GM18520 (cell line): ENCODE measurements around the gene GRK6.

ENCODE experiments used
- ATAC-seq: cut with Tn5 transposase; IDR thresholded peaks from one replicate; pipeline ENCODE4 v1.9.1; 2021; ENCODE audit not compliant: unreplicated experiment

Gene GRK6

DNA sequence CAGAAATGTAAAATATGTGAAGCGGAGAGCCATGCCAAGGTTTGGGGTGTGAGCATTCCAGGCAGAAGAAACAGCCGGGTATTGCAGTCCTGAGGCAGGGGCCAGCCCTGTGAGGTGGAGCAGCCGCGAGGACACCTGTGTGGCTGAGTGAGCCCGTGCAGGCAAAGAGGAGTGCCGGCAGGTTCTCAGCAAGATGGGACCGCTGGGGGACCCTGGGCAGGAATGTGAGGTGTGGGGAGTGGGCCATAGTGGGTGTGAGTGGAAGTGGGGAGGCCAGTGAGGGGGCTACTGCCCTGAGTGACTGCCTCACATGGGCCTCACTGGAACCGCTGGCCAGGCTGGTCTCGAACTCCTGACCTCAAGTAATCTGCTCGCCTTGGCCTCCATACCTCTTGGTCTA lies 12.0 kb downstream of the GRK6 start:
- no peak for ATAC-seq

- ATAC-seq: no peak
Measured at GRCh38 chr5:177439518-177440053, 13.1 kb downstream of the GRK6 start.

DNA sequence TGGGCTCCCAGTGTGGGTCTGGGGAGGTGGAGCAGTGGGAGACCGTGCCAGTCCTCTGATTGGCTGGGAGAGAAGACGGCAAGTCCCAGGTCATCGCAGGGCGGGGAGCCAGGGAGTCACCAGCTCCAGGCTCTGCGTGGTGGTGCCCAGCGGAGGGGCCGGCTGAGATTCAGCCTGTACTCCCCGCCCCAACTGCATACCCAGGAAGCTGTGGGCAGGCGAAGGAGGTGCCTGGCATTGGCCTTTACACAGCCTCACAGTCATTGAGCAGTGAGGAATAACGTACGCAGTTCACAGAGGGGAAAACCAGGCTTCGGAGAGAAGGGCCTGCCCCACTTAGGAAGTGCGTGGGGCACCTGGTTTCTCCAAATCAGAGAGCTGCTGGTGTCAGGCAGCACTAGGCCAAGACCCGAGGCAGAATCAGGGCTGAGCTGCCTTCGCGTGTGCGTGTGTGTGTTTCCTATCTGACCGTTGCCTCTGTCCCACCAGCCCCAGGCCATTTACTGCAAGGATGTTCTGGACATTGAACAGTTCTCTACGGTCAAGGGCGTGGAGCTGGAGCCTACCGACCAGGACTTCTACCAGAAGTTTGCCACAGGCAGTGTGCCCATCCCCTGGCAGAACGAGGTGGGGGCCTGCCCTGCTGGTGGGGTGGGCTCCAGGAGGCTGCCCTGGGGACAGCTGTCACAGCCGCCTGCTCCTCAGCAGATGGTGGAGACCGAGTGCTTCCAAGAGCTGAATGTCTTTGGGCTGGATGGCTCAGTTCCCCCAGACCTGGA lies 13.9 kb downstream of the GRK6 start:
- no peak for ATAC-seq

DNA sequence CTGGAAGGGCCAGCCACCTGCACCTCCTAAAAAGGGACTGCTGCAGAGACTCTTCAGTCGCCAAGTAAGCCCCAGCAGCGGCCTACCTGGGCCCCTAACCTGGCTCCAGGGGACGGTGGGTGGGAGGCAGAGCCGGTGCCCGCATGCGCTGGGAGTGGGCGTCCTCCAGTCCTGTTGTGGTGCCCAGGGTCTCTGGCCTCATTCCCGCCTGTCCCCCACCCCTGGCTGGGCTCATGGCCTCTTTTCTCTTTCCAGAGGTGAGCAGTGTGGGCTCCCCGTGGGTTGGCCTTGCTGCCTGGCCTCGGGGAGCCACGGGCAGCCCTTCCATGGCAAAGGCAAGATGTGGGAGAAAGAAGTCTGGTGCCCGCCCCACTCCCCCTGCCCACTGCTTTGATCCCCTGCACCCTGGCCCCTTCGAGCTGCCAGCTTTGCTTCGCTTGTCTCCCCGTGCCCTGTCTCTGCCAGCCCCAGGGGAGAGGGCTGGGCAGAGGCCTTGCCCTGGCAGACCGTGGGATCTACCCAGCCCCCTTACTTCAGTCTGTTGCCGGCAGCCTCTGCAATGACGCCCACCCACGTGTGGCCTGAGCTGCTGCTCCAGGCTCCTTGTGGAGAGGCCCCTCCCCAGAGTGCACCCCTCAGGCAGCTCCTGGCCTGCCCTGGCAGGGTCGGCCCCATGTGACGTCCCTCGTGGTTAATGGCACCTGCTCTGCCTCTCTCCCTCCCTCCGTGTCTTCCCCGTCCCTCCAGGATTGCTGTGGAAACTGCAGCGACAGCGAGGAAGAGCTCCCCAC lies 14.7 kb downstream of the GRK6 start:
- ATAC-seq: no peak

- ATAC-seq: no peak
Measured at GRCh38 chr5:177442066-177442826, 15.8 kb downstream of the GRK6 start.

GRCh38 chr5:177443144-177443983 lies 16.9 kb downstream of the GRK6 start:
- no peak for ATAC-seq

DNA sequence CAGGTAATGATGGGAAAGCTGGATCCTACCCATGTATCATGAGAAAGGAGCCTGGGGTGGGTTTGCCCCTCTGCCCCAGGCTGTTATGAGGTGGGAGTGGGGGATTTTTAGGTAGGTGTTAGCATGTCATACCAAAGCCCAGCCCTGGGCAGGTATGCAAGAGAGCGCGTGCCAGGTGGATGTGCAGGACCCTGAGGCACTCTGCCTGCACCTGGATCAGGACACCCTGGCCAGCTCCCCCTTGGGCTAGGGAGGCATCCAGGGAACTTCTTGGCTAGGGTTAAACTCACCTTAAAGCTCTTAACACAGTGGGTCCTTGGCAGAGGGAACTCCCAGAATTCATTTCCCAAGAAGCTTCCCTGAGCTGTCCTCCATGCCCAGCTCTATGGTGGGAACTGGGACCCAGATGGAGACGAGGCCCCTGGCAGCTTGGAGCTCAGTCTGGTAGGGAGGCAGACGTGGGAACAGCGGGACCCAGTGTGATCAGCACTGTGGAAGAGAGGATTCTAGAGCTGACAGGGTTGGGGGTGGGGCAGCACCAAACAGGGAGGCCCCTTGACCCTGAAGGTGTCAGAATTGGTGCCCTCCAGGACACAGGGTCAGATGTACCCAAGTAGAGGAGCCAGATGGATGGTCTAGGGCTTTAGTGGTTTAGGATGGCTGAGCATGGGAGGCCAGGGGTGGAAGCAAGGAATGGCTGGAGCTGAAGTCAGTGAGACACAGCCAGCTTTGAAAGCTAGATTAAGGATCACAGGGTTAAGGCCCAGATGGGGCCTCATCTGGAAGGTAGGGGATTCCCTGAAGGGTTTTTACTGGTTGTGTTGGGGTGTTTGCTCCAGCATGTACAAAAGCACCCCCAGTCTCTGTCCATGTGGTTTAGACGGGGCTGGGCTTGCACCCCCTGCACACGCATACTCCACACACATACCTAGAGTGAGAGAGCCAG lies 17.9 kb downstream of the GRK6 start:
- ATAC-seq: no peak

GRCh38 chr5:177445052-177445916 lies 18.8 kb downstream of the GRK6 start:
- no peak for ATAC-seq

- ATAC-seq: no peak
Measured at GRCh38 chr5:177445917-177446199, 19.4 kb downstream of the GRK6 start.

GRCh38 chr5:177446200-177447065 lies 20.0 kb downstream of the GRK6 start, which contains the start of gene PRR7:
Gene PRR7 (plus strand): TSS chr5:177446814. CDS start chr5:177455068, 8,254 bp downstream.
- peak; percentile 36 for ATAC-seq

DNA sequence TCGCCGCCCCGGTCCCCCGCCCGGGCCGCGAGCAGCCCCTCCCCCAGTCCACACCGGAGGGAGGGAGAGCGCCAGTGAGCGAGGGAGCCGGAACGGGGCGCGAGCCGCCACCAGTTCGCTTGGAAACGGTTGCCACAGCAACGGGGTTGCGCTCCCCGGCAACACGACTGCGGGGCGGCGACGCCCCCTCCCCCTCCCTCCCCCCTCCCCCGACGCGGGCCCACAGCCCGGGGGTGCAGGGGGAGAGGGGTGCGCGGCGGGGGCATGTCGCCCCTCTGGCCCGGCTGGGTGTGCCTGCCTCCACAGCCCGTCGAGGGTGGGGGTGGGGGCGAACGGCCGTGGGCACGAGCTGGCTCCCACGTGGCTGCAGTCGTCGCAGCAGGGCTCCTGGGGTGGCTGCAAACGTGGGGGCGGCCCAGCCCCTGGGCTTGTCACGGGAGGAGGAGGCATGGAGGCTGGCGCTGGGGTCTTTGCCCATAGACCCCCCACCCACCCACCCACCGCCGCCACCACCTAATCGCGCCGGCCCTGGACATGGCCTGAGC lies 20.7 kb downstream of the GRK6 start:
- ATAC-seq: peak; percentile 21

- ATAC-seq: no peak
Measured at GRCh38 chr5:177447611-177448243, 21.3 kb downstream of the GRK6 start.

DNA sequence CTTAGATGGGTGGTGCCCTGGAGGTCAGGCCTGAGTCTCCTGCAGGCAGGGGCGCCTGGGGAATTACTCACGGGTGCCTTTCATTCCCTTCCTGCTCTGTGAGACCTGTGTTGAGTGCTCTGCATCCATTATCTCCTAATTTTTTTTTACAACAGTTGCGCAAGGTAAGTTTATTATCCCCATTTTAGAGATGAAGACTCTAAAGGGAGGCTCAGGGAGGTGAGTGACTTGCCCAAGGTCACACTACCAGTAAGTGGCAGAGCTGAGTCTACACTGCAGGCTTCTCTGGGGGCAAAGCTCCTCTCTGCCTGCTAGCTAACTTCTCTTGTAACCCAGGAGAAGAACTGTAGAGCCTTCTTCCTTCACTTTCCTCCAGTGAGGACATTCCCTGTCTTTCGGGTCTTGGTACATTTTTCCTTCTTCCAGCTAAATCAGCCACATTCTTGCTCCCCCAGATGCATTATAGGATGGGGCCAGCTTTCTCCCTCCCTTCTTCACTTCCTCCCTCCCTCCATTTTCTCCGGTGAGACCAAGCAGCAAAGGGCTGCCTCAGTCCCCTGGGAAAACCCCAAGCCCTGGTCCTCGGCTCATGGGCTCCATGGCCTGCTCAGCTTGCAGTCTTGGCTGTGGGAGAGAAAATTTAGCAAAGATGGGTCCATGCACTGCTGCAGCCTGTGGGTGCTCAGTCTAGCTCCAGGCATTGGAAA lies 21.9 kb downstream of the GRK6 start:
- no peak for ATAC-seq

GRCh38 chr5:177449140-177450061 lies 22.9 kb downstream of the GRK6 start:
- no peak for ATAC-seq
